Body of pancreas (tissue), 4 donors: ENCODE data around the gene METTL21C. TPM values are rescaled to one million over a fixed set of nuclear protein-coding genes. Genes with fewer than 3 reads are reported as not detected.

ENCODE experiments used
- ATAC-seq: fragments of 150-250 bp; one replicate; pipeline ENCODE4 v1.9.1; 2016
- DNase-seq, 4 donors: peaks; one replicate each; pipeline ENCODE4 v3.0.0-alpha.2; 2019
- H3K27ac ChIP-seq, 4 donors: fragments of 200-600 bp; sonication (generic); 1 replicate in 3 of 4; 2 replicates in 1 of 4; pipeline versions ENCODE4 v1.5.1 to v1.6.1; 2016 to 2019; ENCODE audit warnings: mild to moderate bottlenecking in 1 of 4, mixed read lengths in 1 of 4, moderate library complexity in 1 of 4
- H3K27me3 ChIP-seq, 2 donors: fragments of 200-600 bp; sonication (generic); one replicate each; pipeline ENCODE4 v1.6.0; 2016; ENCODE audit warnings: mild to moderate bottlenecking in 1 of 2
- H3K36me3 ChIP-seq, 2 donors: fragments of 200-600 bp; sonication (generic); replicated peaks in 1 of 2; 2 replicates each; pipeline ENCODE4 v1.5.1; 2016; ENCODE audit warnings: low read depth in 2 of 2; ENCODE audit not compliant: insufficient read depth in 1 of 2
- H3K4me1 ChIP-seq: fragments of 200-600 bp; sonication (generic); one replicate; pipeline ENCODE4 v1.6.0; 2016
- H3K4me3 ChIP-seq, 2 donors: fragments of 200-600 bp; sonication (generic); 1 replicate in 1 of 2; 2 replicates in 1 of 2; pipeline ENCODE4 v1.5.1; 2016 to 2019
- H3K9me3 ChIP-seq, 3 donors: fragments of 200-600 bp; sonication (generic); 1 replicate in 2 of 3; 2 replicates in 1 of 3; pipeline ENCODE4 v1.5.1; 2016
- POLR2A ChIP-seq, 3 donors: fragments of 450-650 bp; IDR thresholded peaks; one replicate each; pipeline ENCODE4 v1.6.1; 2016; ENCODE audit warnings: antibody characterized with exemption in 3 of 3, mild to moderate bottlenecking in 2 of 3
- WGBS, 2 donors: methylation state at CpG; one replicate each; pipeline ENCODE4 v1.1.5; 2017; 5-methylcytosine and 5-hydroxymethylcytosine counted together
- intact Hi-C: fragments of 100-400 bp; cut with DNase I; formaldehyde crosslinking; loops from one replicate; pipeline ENCODE4 v1.15.1; 2023
- total RNA-seq, 2 donors: library from RNA; depleted of rRNA; stranded (reverse); fragments of >200 nt; gene quantifications; one replicate each; pipeline ENCODE4 v1.1.0, GENCODE V29; 2016
- TF ChIP-seq, protein P1 (sequence below), 7 experiments: fragments of 450-650 bp in 4 of 7; fragments of 200-600 bp in 3 of 7; sonication (generic) in 3 of 7; IDR thresholded peaks; one replicate each; pipeline ENCODE4 v1.5.1; 2016 to 2019; ENCODE audit warnings: antibody characterized with exemption in 7 of 7

METTL21C gene
- total RNA-seq, 2 donors from 2014 or later = not detected

DNA sequence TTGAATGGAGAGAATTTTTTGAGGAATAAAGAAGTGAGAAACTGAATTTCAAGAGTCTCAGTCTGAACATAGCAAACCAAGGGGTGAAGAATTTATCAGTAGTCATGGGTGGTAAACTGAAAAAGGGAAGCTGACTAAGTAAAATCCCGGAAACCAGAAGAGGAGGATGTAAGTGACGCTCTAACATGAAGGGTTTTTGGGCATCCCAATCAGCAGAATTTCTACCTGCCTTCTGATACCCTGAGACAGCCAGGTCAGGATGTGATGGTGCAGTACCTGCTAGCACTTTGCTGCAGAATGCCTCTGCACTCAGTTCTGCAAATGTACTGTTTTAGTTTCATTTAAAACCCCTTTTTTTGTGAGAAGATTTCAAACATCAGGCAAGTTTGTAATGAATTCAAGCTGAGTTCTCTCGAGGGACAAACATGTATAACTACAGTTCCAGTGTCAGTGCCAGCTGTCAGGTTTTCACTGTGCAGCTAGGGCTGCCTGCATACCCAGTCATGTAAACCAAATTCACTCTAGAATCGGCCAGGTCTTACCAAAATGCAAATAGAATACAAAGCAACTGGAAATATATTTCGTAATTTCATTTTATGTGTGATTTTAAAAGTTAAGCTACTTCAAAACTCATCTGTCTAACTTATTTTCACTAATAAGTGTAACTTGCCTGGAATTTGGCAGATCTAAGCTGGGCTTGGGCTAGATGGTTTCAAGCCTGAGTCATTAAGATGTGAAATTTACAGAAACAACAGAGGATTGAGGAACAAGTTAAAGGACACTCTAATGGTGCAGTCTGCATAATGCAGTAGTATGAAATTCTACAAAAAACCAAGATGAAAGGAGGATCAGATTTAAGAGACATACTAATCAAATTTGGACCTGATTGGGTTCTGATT is 13.8 kb downstream of the METTL21C start:
- Histone ChIP-seq H3K4me1 (no peaks in the 10 kb centered on the region), H3K27me3 (no peaks in the 10 kb centered on the region), H3K9me3 (no peaks in the 10 kb centered on the region), H3K4me3 (no peak overlapping the region), H3K36me3 (peaks cover 0 to 7% of the 10 kb centered on the region in 2 donors), H3K27ac (no peak overlapping the region)
- TF ChIP-seq, protein P1, sequence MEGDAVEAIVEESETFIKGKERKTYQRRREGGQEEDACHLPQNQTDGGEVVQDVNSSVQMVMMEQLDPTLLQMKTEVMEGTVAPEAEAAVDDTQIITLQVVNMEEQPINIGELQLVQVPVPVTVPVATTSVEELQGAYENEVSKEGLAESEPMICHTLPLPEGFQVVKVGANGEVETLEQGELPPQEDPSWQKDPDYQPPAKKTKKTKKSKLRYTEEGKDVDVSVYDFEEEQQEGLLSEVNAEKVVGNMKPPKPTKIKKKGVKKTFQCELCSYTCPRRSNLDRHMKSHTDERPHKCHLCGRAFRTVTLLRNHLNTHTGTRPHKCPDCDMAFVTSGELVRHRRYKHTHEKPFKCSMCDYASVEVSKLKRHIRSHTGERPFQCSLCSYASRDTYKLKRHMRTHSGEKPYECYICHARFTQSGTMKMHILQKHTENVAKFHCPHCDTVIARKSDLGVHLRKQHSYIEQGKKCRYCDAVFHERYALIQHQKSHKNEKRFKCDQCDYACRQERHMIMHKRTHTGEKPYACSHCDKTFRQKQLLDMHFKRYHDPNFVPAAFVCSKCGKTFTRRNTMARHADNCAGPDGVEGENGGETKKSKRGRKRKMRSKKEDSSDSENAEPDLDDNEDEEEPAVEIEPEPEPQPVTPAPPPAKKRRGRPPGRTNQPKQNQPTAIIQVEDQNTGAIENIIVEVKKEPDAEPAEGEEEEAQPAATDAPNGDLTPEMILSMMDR (IDR thresholded peaks at IDR 0.05) = no peak
- TF ChIP-seq POLR2A (IDR thresholded peaks at IDR 0.05) = no peak
- DNase-seq = no peak
- no peak for ATAC-seq
- intact Hi-C loops = no loop called here
- WGBS, 2 donors = 67 to 69% methylated on average over 5 of the region's 5 CpGs

DNA sequence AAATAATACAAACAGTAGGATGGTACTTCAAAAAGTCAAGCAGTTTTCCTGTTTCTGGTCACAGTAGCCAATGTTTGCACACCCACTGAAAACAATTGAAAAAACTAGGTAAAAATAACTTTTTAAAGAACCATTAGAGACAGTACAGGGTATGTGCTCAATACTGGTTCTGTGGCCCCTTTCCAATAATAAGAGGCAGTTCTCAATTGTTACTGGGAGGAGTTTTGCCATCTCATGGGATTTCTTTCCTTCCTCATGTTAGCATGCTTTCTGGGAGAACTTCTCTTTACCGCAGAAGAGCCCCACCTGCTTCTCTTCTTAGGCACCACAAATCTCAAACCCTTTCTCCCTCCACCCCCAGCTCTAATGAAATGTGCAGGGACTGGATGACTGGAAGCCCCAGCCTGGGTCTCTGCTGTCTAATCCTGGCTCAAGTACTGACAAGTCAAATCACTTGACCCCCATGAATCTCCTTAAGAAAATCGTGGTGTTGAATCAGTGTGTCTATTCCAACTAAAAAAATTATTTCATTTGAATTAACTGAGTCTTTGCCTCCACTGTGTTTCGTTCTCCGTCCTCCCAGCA is 14.6 kb downstream of the METTL21C start:
- TF ChIP-seq POLR2A (IDR thresholded peaks at IDR 0.05) = no peak
- TF ChIP-seq, protein P1 (IDR thresholded peaks at IDR 0.05) = no peak
- peaks cover 0 to 7% of the 10 kb centered on the region in 2 donors for H3K36me3 ChIP-seq
- 76% methylated on average over 4 of the region's 4 CpGs for WGBS, 2 donors
- no peak overlapping the region for H3K27ac ChIP-seq
- DNase-seq = no peak
- H3K4me3 ChIP-seq = no peak overlapping the region
- intact Hi-C loops = no loop called here
- no peak for ATAC-seq
- H3K9me3 ChIP-seq = no peaks in the 10 kb centered on the region
- no peaks in the 10 kb centered on the region for H3K4me1 ChIP-seq
- H3K27me3 ChIP-seq = no peaks in the 10 kb centered on the region

DNA sequence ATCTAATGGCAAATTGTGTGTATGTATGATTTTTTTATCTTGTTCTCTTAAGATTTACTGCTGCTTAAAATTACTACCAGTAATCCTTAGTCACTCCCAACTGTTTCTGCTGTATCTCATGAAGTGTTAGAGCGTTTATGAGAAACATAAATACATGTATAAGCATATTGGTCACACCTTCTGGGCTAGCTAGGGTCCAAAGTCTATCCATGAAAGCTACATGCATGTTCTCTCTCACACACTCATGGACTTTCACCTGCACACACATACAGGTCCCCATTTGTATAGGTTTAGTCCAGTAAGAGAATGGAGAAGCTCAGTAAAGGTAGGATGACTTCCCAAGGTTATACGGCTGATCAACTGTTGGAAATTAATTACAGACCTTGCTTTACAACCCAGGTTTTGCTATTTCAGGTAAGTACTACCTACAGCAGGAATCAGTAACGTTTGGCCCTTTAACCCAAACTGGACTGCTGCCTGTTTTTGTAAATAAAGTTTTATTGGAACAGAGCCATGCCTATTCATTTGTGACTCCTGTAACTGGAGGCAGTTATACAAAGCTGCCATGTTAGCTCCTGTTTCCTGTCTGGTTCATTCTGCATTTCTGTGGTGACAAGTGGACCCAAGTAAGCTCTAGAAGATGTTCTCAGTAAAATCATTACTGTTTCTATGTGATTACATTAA is 15.3 kb downstream of the METTL21C start:
- no peak overlapping the region for H3K4me3 ChIP-seq
- no peak overlapping the region for H3K27ac ChIP-seq
- WGBS, 2 donors = 68 to 89% methylated on average over 3 of the region's 3 CpGs
- DNase-seq (no peak), ATAC-seq (no peak)
- intact Hi-C loops = no loop called here
- no peaks in the 10 kb centered on the region for H3K27me3 ChIP-seq
- H3K36me3 ChIP-seq = peaks cover 0 to 7% of the 10 kb centered on the region in 2 donors
- no peaks in the 10 kb centered on the region for H3K9me3 ChIP-seq
- TF ChIP-seq POLR2A (IDR thresholded peaks at IDR 0.05) = no peak
- TF ChIP-seq, protein P1 (IDR thresholded peaks at IDR 0.05) = no peak
- no peaks in the 10 kb centered on the region for H3K4me1 ChIP-seq

DNA sequence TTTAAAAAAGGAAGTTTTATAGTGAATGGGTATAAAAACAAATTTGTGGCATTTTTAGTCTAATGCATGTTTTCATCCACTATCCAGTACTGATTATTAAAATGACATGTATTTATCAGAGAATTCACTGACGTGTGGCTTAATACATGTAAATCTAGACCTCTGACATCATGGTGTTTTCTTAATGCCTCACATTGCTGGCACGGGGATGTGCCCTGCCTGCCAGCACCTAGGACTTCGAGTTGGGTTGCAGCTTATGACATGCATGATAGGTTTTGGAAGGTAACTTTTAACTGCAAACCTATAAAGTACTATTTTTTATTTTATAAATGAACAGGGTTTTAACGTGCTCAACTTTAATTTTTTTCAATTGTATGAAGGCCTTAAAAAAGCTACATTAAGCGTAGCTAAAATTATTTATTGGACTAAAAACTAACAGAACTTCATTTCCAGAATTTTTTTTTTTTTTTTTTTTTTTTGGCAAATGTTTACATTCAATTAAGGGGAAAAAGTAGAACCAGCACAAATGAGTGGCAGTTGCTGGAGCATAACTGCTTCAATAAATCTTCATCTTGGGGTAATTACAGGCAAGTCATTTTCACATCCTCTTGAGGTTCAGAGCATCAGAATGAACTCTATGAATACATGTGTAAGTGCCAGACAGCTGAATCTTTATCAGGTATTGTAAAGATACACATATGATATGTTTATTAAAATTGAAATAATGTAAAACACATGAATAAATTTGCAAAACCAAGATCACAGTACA is 16.3 kb downstream of the METTL21C start:
- Histone ChIP-seq H3K27ac (no peak overlapping the region), H3K9me3 (no peaks in the 10 kb centered on the region), H3K36me3 (peaks cover 0 to 10% of the 10 kb centered on the region in 2 donors), H3K27me3 (no peaks in the 10 kb centered on the region), H3K4me3 (no peak overlapping the region), H3K4me1 (no peaks in the 10 kb centered on the region)
- no peak for ATAC-seq
- intact Hi-C loops = no loop called here
- 94 to 95% methylated on average over 5 of the region's 5 CpGs for WGBS, 2 donors
- TF ChIP-seq, protein P1 (IDR thresholded peaks at IDR 0.05) = no peak
- no peak for TF ChIP-seq POLR2A (IDR thresholded peaks at IDR 0.05)
- no peak for DNase-seq
